GM13976 (cell line): Measurements from ENCODE around the gene DPYSL4.

Source experiments
- DNase-seq: peaks from one replicate; pipeline ENCODE4 v3.0.0; 2012; ENCODE audit warnings: low spot score
- in situ Hi-C: fragments of 300-500 bp; cut with MboI; formaldehyde crosslinking; loops from one replicate; pipeline ENCODE4 v1.12.0; 2022; ENCODE audit warnings: low sequenced_read_pairs, mixed read lengths, inconsistent platforms; ENCODE audit not compliant: unreplicated experiment
- TF ChIP-seq, protein P1 (sequence below): IDR thresholded peaks from 2 replicates; pipeline ENCODE4 v1.5.1; 2012; ENCODE audit warnings: borderline replicate concordance, mild to moderate bottlenecking; ENCODE audit not compliant: insufficient read depth; ENCODE audit errors: extremely low read depth, missing control alignments, control extremely low read depth

The DPYSL4 gene

DNA sequence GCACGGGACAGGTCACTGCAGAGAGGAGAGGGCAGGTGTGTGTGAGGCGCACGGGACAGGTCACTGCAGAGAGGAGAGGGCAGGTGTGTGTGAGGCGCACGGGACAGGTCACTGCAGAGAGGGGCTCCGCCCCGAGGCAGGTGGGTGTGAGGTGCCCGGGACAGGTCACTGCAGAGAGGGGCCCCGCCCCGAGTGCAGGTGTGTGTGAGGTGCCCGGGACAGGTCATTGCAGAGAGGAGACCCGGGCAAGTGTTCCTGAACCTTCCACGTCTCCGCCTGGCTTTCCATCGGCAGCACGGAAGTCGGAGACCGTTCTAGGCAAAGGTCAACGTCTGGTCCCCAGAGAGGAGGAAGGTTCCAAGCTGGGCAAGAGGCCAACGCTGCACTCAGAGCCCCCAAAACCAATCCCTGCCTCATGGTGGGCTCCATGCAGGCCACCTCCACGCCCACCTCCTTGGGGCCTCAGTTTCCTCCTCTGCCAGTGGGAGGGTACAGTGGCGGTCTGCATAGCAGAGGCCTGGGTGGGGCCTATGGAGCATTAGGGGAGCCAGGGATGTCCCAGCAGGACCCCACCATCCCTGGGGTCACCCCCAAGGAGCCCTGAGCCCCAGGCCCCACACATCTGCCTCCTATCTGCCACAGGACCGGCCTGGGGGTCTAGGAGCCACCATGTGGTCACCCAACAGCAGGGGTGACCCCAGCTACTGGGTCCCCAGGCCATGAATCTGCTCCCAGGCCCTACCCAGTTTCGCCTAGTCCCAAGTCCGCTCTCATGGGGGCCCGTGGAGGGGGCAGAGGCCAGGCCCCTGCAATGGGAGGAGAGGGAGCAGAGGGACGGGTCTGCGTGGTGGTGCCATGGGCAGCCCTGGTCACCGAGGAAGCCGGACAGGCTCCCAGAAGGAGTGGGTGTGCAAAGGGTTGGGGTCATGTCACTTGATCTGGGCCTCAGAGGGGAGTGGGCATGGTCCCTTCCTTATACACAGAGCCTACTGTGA lies 64.0 kb downstream of the DPYSL4 start:
- TF ChIP-seq, protein P1, sequence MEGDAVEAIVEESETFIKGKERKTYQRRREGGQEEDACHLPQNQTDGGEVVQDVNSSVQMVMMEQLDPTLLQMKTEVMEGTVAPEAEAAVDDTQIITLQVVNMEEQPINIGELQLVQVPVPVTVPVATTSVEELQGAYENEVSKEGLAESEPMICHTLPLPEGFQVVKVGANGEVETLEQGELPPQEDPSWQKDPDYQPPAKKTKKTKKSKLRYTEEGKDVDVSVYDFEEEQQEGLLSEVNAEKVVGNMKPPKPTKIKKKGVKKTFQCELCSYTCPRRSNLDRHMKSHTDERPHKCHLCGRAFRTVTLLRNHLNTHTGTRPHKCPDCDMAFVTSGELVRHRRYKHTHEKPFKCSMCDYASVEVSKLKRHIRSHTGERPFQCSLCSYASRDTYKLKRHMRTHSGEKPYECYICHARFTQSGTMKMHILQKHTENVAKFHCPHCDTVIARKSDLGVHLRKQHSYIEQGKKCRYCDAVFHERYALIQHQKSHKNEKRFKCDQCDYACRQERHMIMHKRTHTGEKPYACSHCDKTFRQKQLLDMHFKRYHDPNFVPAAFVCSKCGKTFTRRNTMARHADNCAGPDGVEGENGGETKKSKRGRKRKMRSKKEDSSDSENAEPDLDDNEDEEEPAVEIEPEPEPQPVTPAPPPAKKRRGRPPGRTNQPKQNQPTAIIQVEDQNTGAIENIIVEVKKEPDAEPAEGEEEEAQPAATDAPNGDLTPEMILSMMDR: no peak
- in situ Hi-C loops: no loop called here
- no peak for DNase-seq

DNA sequence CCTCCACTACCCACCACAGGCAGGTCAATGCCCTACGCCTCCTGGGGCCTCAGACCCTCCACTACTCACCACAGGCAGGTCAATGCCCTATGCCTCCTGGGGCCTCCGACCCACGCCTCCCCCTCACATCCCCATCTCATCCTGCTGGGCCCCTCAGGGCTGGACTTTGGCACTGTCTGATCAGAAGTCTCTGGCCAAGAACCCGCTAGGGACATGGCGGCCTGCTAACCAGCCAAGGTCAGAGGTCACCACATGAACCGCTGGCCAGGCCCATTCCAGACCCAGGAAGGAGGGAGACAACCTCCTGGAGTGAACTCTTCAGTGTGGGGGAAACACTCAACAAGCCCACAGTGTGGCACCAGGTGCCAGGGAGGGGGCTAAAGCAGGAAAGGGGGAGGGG lies 65.2 kb downstream of the DPYSL4 start:
- TF ChIP-seq, protein P1: no peak
- in situ Hi-C loops: no loop called here
- DNase-seq: no peak

DNA sequence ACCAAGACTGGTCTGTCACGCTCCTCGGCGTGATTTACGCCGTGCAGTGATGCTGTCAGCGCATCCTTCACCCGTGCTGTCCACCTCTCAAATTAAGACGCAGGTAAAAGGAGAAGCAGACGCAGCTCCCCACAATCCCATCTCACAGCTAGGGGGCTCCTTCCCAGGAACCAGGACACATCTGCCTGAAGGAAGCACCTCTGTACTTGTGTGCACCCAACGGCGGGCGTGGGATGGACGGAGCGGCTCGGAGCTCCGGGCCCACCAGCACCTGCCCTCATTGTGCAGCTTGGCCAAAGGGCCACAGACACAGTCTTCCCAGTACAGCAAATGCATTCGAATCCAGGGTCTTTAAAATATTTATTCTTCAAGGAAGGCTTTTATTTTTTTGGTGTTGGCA lies 65.7 kb downstream of the DPYSL4 start:
- in situ Hi-C loops: no loop called here
- DNase-seq: no peak
- TF ChIP-seq, protein P1: no peak

DNA sequence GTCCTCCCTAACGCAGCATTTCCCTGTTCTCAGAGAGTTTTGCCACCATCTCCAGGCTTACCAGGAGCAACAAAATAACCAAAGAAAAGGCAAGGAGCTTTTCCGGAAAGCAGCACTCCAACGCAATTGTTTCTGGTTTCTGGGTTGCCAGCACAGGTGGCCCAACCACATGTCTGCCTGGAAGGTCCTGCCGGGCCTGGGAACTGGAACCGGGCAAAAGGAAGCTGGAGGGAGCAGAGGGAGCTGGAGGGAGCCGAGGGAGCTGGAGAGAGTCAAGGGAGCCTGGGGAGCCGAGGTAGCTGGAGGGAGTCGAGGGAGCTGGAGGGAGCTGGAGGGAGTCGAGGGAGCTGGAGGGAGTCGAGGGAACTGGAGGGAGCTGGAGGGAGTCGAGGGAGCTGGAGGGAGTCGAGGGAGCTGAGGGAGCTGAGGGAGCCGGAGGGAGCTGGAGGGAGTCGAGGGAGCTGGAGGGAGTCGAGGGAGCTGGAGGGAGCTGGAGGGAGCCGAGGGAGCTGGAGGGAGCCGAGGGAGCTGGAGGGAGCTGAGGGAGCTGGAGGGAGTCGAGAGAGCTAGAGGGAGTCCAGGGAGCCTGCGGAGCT lies 66.4 kb downstream of the DPYSL4 start:
- no peak for DNase-seq
- in situ Hi-C loops: no loop called here
- TF ChIP-seq, protein P1: no peak

DNA sequence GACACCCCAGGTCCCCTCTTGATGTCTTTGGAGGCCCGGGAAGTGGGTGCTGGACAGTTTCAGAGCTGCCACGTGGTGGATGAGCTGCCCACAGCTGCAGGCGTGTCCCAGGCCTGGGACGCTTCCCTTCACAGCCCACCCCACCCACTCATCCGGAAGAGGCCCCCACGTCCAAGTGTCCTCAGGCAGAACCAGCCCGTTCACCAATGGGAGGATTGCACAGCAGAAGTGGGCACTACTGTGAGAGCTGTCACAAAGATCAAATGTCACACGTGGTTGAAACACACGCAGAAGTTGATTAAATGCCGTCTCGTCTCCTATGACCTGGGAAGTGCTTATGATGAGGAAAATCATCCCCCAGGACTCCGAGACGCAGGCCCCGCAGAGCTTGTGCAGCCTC lies 68.1 kb downstream of the DPYSL4 start:
- in situ Hi-C loops: no loop called here
- TF ChIP-seq, protein P1: no peak
- DNase-seq: no peak
